ENCODE data around the gene NTMT1. TPM values are rescaled to one million over a fixed set of nuclear protein-coding genes. Genes with fewer than 3 reads are reported as not detected.

The NTMT1 gene
- total and polyA plus RNA-seq, 9 of the 15 experiments (the other 6 are each of a cell fraction or from before 2014, with no cell fraction given), result 42.1 to 116 (median 74.7) TPM

- peak; percentile 76; the same call in 1 of the 2 replicates for TF ChIP-seq RREB1 (CRISPR knock-in tag; IDR thresholded peaks at IDR 0.05)
- TF ChIP-seq ZBTB5 (IDR thresholded peaks at IDR 0.05), result no peak
- peak; percentile 86 for TF ChIP-seq PTRF (tag; IDR thresholded peaks at IDR 0.05)
- TF ChIP-seq NCOA2 (IDR thresholded peaks at IDR 0.05; ENCODE audit: partially characterized antibody in 2 of 2), result no peak
- TF ChIP-seq ZNF165 (CRISPR knock-in tag; IDR thresholded peaks at IDR 0.05; ENCODE audit: borderline replicate concordance), result peak; percentile 71
- no peak for TF ChIP-seq ZNF384 (IDR thresholded peaks at IDR 0.05; ENCODE audit: low read depth, low read length)
- TF ChIP-seq ZZZ3 (IDR thresholded peaks at IDR 0.05), result no peak
- peak; percentile 55 for TF ChIP-seq VEZF1 (CRISPR knock-in tag; IDR thresholded peaks at IDR 0.05)
- TF ChIP-seq SRSF7 (optimal IDR thresholded peaks at IDR 0.05; ENCODE audit: low read depth, low read length), result no peak
- no peak for TF ChIP-seq ZNF511 (CRISPR knock-in tag; IDR thresholded peaks at IDR 0.05)
- no peak; the same call in 1 of the 2 replicates for TF ChIP-seq MIER1 (IDR thresholded peaks at IDR 0.05; ENCODE audit: low read depth)
- peak; percentile 91 for TF ChIP-seq PTTG1 (tag; IDR thresholded peaks at IDR 0.05; ENCODE audit: low read depth)
- TF ChIP-seq RAD21 (CRISPR knock-in tag; conservative IDR thresholded peaks at IDR 0.05 in 1 of 2, IDR thresholded peaks at IDR 0.05 in 1 of 2), result peak in 1 of 2 experiments; percentile 15; a peak in 1 of 4 replicates
- TF ChIP-seq TEAD4 (IDR thresholded peaks at IDR 0.05; ENCODE audit: low read length), result peak; percentile 72
- TF ChIP-seq TEAD4 (CRISPR knock-in tag; IDR thresholded peaks at IDR 0.05; ENCODE audit: borderline replicate concordance), result no peak
- peak in 1 of 2 experiments; percentile 65; a peak in 1 of 3 replicates for TF ChIP-seq CBX3 (IDR thresholded peaks at IDR 0.05; ENCODE audit: borderline replicate concordance in 1 of 2, low read length in 2 of 2)
- TF ChIP-seq HMG20B (CRISPR knock-in tag; IDR thresholded peaks at IDR 0.05), result no peak
Observed at GRCh38 chr9:129595903-129596540, 29.9 kb upstream of the NTMT1 start (continued).

Measured in K562 (cell line).